ENCODE data around the gene DGKA.
"Not testable (repeated sequence)": the region's sequence is repeated elsewhere in the genome, so short reads cannot be mapped to it uniquely, and the experiment has no call there.

Gene DGKA

GRCh38 chr12:55930771-55931316, at the start of gene DGKA:
Gene DGKA, plus strand, starts transcription at chr12:55931162. Its CDS starts 5,342 bp downstream, at chr12:55936504.
- DNase-seq (ENCODE audit: low spot score) = peak; percentile 82

- DNase-seq (ENCODE audit: low spot score) = no peak
These were observed 45.8 kb upstream of the DGKA start for GRCh38 chr12:55885113-55885512.

GRCh38 chr12:55891310-55891709, 39.7 kb upstream of the DGKA start:
- DNase-seq (ENCODE audit: low spot score) = no peak

- DNase-seq (ENCODE audit: low spot score) = no peak
These were observed 37.2 kb upstream of the DGKA start for GRCh38 chr12:55893723-55894122.

GRCh38 chr12:55899082-55899481, 31.9 kb upstream of the DGKA start:
- DNase-seq (ENCODE audit: low spot score) = no peak

GRCh38 chr12:55901881-55902490, 29.0 kb upstream of the DGKA start:
- DNase-seq (ENCODE audit: low spot score) = no peak

GRCh38 chr12:55906056-55906455, 24.9 kb upstream of the DGKA start:
- DNase-seq (ENCODE audit: low spot score) = no peak

- DNase-seq (ENCODE audit: low spot score) = no peak
These were observed 22.0 kb upstream of the DGKA start for GRCh38 chr12:55908726-55909512.

- DNase-seq (ENCODE audit: low spot score) = no peak
These were observed 21.5 kb upstream of the DGKA start for GRCh38 chr12:55909513-55909884.

- DNase-seq (ENCODE audit: low spot score) = no peak
These were observed 18.1 kb upstream of the DGKA start for GRCh38 chr12:55912908-55913307.

GRCh38 chr12:55915482-55915859, 15.5 kb upstream of the DGKA start:
- DNase-seq (ENCODE audit: low spot score) = no peak

GRCh38 chr12:55919032-55919431, 11.9 kb upstream of the DGKA start:
- not testable (repeated sequence) for DNase-seq (ENCODE audit: low spot score)

- no peak for DNase-seq (ENCODE audit: low spot score)
These were observed 8.8 kb upstream of the DGKA start for GRCh38 chr12:55922126-55922525.

GRCh38 chr12:55923648-55924047, 7.3 kb upstream of the DGKA start:
- not testable (repeated sequence) for DNase-seq (ENCODE audit: low spot score)

GRCh38 chr12:55925371-55925770, 5.6 kb upstream of the DGKA start:
- DNase-seq (ENCODE audit: low spot score) = no peak

- DNase-seq (ENCODE audit: low spot score) = no peak
These were observed 4.9 kb upstream of the DGKA start for GRCh38 chr12:55925870-55926737.

- peak; percentile 97 for DNase-seq (ENCODE audit: low spot score)
These were observed 4.0 kb upstream of the DGKA start for GRCh38 chr12:55926738-55927587.

- DNase-seq (ENCODE audit: low spot score) = peak; percentile 92
These were observed 3.1 kb upstream of the DGKA start, which contains the start of gene PYM1 for GRCh38 chr12:55927588-55928502. Gene PYM1, minus strand, starts transcription at chr12:55927894. Its CDS starts 133 bp downstream, at chr12:55927761.

GRCh38 chr12:55929306-55929791, 1.6 kb upstream of the DGKA start:
- peak; percentile 84 for DNase-seq (ENCODE audit: low spot score)

- no peak for DNase-seq (ENCODE audit: low spot score)
These were observed 386 bp downstream of the DGKA start for GRCh38 chr12:55931317-55931779.

All from NAMALWA (cell line).